A549 (cell line): ENCODE results near the gene MPND. TPM values are rescaled to one million over a fixed set of nuclear protein-coding genes. Genes with fewer than 3 reads are reported as not detected.
A peak's percentile ranks its signal among the peaks of the same experiment; 100 is the strongest.

Experiments
- ATAC-seq, 2 experiments: fragments of 200-7000 bp in 1 of 2; fragments of >200 bp in 1 of 2; cut with Nextera tagmentation in 1 of 2; cut with Tn5 transposase in 1 of 2; 3 replicates each; pipeline versions ENCODE4 v1.8.0 to v1.9.1; 2018 to 2020; ENCODE audit warnings: mild to moderate bottlenecking in 1 of 2, moderate library complexity in 1 of 2
- CTCF ChIA-PET: fragments of 300-600 bp; sonication (Branson Sonifier 250); formaldehyde crosslinking; extraction: SDS; loops from one replicate; lab custom pipeline; 2021; ENCODE audit warnings: antibody characterized with exemption, inconsistent platforms; lab: Yijun Ruan, JAX
- POLR2A ChIA-PET: fragments of 350-600 bp; formaldehyde crosslinking; extraction: SDS; loops from one replicate; lab custom pipeline; 2021; ENCODE audit warnings: antibody characterized with exemption, inconsistent platforms; lab: Yijun Ruan, JAX
- DNase-seq, 2 experiments: peaks; one replicate each; pipeline versions ENCODE4 v3.0.0 to v3.0.0-alpha.2; 2011 to 2016; ENCODE audit warnings: low read depth in 1 of 2, low spot score in 1 of 2
- FAIRE-seq: peaks from 2 replicates; lab custom pipeline; 2011; peaks lifted over from hg19 to GRCh38; lab: Jason Lieb, UNC
- H3K27ac ChIP-seq, 2 experiments: fragments of >200 bp; sonication (Bioruptor Twin); formaldehyde crosslinking; 3 replicates each; pipeline ENCODE4 v1.5.1; 2016 to 2017
- H3K4me1 ChIP-seq: fragments of >200 bp; sonication (Bioruptor Twin); formaldehyde crosslinking; 3 replicates; pipeline ENCODE4 v1.6.1; 2016
- H3K4me2 ChIP-seq: fragments of >200 bp; sonication (Bioruptor Twin); formaldehyde crosslinking; 3 replicates; pipeline ENCODE4 v1.6.1; 2016
- H3K4me3 ChIP-seq: fragments of >200 bp; sonication (Bioruptor Twin); formaldehyde crosslinking; 3 replicates; pipeline ENCODE4 v1.5.1; 2016
- H3K9me3 ChIP-seq: fragments of >200 bp; sonication (Bioruptor Twin); formaldehyde crosslinking; 3 replicates; pipeline ENCODE4 v1.6.1; 2016
- CBX2 ChIP-seq: fragments of 200-600 bp; sonication (generic); IDR thresholded peaks from 2 replicates; pipeline ENCODE4 v1.6.1; 2016; ENCODE audit warnings: low read depth, mild to moderate bottlenecking, borderline replicate concordance
- CHD2 ChIP-seq: fragments of 150-350 bp; IDR thresholded peaks from 2 replicates; pipeline ENCODE4 v1.6.1; 2014; ENCODE audit warnings: low read length; ENCODE audit not compliant: partially characterized antibody
- EP300 ChIP-seq, 2 experiments: fragments of >200 bp; sonication (Bioruptor Twin); formaldehyde crosslinking; IDR thresholded peaks; 2 replicates in 1 of 2; 3 replicates in 1 of 2; pipeline ENCODE4 v1.6.1; 2016 to 2017
- ESRRA ChIP-seq: fragments of 150-350 bp; IDR thresholded peaks from 2 replicates; pipeline ENCODE4 v1.6.1; 2014; ENCODE audit warnings: mild to moderate bottlenecking, low read length, borderline replicate concordance
- FOSB ChIP-seq: fragments of 250-450 bp; sonication (Bioruptor Pico); IDR thresholded peaks from 2 replicates; pipeline ENCODE4 v1.5.0; 2020; ENCODE audit warnings: mild to moderate bottlenecking, moderate library complexity
- HEYL ChIP-seq: fragments of 250-450 bp; sonication (Bioruptor Pico); IDR thresholded peaks from 2 replicates; pipeline ENCODE4 v1.8.0; 2021; ENCODE audit warnings: mild to moderate bottlenecking, moderate library complexity
- HMGXB4 ChIP-seq: fragments of 250-450 bp; sonication (Bioruptor Pico); IDR thresholded peaks from 2 replicates; pipeline ENCODE4 v1.5.0; 2021; ENCODE audit warnings: mild to moderate bottlenecking, moderate library complexity, borderline replicate concordance
- HOXB5 ChIP-seq: fragments of 250-450 bp; sonication (Bioruptor Pico); IDR thresholded peaks from 2 replicates; pipeline ENCODE4 v1.5.0; 2020; ENCODE audit warnings: mild to moderate bottlenecking, moderate library complexity
- KDM1A ChIP-seq: fragments of 200-600 bp; sonication (generic); IDR thresholded peaks from 2 replicates; pipeline ENCODE4 v1.6.1; 2016; ENCODE audit warnings: low read depth, mild to moderate bottlenecking
- MAX ChIP-seq: IDR thresholded peaks from 2 replicates; pipeline ENCODE4 v1.6.1; 2012
- MYC ChIP-seq: IDR thresholded peaks from 2 replicates; pipeline ENCODE4 v1.6.1; 2012; ENCODE audit warnings: mild to moderate bottlenecking, inconsistent platforms, low read length, improper control_type of control experiment, borderline replicate concordance
- NFE2L2 ChIP-seq: fragments of 150-350 bp; conservative IDR thresholded peaks from 2 replicates; pipeline ENCODE4 v1.6.1; 2014; ENCODE audit warnings: low read length
- PHF8 ChIP-seq: fragments of 200-600 bp; sonication (generic); IDR thresholded peaks from 2 replicates; pipeline ENCODE4 v1.6.1; 2016; ENCODE audit warnings: low read depth, mild to moderate bottlenecking, antibody characterized with exemption, moderate library complexity, borderline replicate concordance
- POLR2A ChIP-seq: IDR thresholded peaks from 2 replicates; pipeline ENCODE4 v1.6.1; 2012; ENCODE audit warnings: mild to moderate bottlenecking, low read length
- POLR2AphosphoS2 ChIP-seq: conservative IDR thresholded peaks from 2 replicates; pipeline ENCODE4 v1.6.1; 2012; ENCODE audit warnings: low read length, improper control_type of control experiment, inconsistent platforms
- RAD21 ChIP-seq, 2 experiments: fragments of >200 bp in 1 of 2; sonication (Bioruptor Twin) in 1 of 2; formaldehyde crosslinking in 1 of 2; IDR thresholded peaks in 1 of 2; conservative IDR thresholded peaks in 1 of 2; 2 replicates in 1 of 2; 3 replicates in 1 of 2; pipeline ENCODE4 v1.6.1; 2012 to 2018; ENCODE audit warnings: inconsistent platforms in 1 of 2
- RARB ChIP-seq: fragments of 250-450 bp; sonication (Bioruptor Pico); IDR thresholded peaks from 2 replicates; pipeline ENCODE4 v1.8.0; 2021; ENCODE audit warnings: mild to moderate bottlenecking, moderate library complexity
- WGBS: methylation state at CpG from one replicate; pipeline ENCODE4 v1.1.6; 2017; ENCODE audit errors: missing lambda C conversion rate; 5-methylcytosine and 5-hydroxymethylcytosine counted together
- polyA plus RNA-seq, 4 experiments: library from polyadenylated mRNA; depleted of rRNA in 3 of 4; stranded (reverse); fragments of >200 nt; fragmentation: RNase III in 1 of 4; extraction: RNeasy Plus Mini Kit Qiagen cat#74134 plus additional on column Dnase treatment in 1 of 4; gene quantifications; 2 replicates in 3 of 4; 3 replicates in 1 of 4; pipeline ENCODE4 v1.2.3, GENCODE V29; 2011 to 2017
- TF ChIP-seq, protein P1 (sequence below): fragments of >200 bp; sonication (Bioruptor Twin); formaldehyde crosslinking; IDR thresholded peaks from 3 replicates; pipeline ENCODE4 v1.6.1; 2016
- TF ChIP-seq, protein P2 (sequence below): fragments of >200 bp; sonication (Bioruptor Twin); formaldehyde crosslinking; IDR thresholded peaks from 2 replicates; pipeline ENCODE4 v1.6.1; 2016
- TF ChIP-seq, protein P3 (sequence below): fragments of 150-350 bp; IDR thresholded peaks from 2 replicates; pipeline ENCODE4 v1.6.1; 2014; ENCODE audit warnings: low read depth, mild to moderate bottlenecking, low read length
- TF ChIP-seq, protein P4 (sequence below): IDR thresholded peaks from 2 replicates; pipeline ENCODE4 v1.6.1; 2012; ENCODE audit warnings: low read depth, borderline replicate concordance

MPND gene
- polyA plus RNA-seq, 2 of the 4 experiments (the other 2 are of a cell fraction) = 3.5 to 14.5 TPM

DNA sequence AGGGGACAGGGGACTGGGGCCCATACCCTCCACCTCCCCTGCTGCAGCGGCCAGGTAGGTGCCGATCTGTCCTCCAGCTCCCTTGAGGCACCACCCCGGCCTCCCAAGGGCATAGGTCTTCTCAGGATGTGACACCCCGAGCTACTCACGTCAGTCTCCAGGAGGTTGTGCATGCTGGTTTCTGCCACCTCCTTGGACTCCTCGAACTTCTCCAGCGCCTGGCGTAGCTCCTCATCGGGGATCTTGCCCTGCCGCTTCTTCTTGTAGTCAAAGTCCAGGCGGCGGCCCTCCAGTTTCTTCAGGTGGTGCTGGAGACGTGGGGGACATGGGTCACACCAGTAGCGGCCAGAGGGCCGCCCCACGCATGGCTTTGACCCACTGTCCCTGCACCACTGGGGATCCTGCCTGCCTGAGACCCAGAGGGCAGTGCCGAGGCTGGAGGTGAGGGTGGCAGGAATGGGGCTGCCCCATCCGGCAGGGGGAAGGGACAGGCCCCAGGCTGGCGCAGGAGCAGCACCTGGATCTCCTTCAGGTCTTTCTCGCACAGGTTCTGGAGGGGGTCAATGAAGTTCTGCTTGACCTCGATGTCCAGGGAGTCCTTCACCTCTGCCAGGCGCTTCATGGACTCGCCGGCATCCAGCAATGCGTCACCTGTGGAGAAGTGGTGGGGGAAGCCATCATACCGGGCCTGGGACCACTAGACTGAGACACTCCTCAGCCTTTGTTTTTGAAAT is 20.4 kb downstream of the MPND start:
- DNase-seq (no peak), FAIRE-seq (no peak), ATAC-seq (no peak)
- no peak overlapping the region for H3K4me3 ChIP-seq
- H3K9me3 ChIP-seq = no peaks in the 10 kb centered on the region
- 87% methylated on average over 12 of the region's 26 CpGs for WGBS
- CTCF ChIA-PET = interaction anchor here (1.2 to 6.2 kb wide), 10 partner anchors 8 to 97 kb away, joined by 3 to 51 read pairs (median 8); partner anchors contain the start of genes MPND and SH3GL1
- no peak overlapping the region for H3K4me2 ChIP-seq
- peaks cover 20% of the 10 kb centered on the region for H3K4me1 ChIP-seq
- H3K27ac ChIP-seq = peak overlapping the region in 1 of 2 experiments; percentile 19; a peak in 1 of 6 replicates
- POLR2A ChIA-PET = no interaction called here
- TF ChIP-seq CBX2 = no peak
- TF ChIP-seq FOSB (CRISPR knock-in tag) = no peak
- no peak for TF ChIP-seq MAX
- no peak for TF ChIP-seq MYC
- no peak for TF ChIP-seq CHD2
- no peak for TF ChIP-seq HOXB5
- no peak for TF ChIP-seq ESRRA
- no peak for TF ChIP-seq EP300 (IDR thresholded peaks at IDR 0.05)
- no peak for TF ChIP-seq POLR2AphosphoS2
- TF ChIP-seq, protein P1, sequence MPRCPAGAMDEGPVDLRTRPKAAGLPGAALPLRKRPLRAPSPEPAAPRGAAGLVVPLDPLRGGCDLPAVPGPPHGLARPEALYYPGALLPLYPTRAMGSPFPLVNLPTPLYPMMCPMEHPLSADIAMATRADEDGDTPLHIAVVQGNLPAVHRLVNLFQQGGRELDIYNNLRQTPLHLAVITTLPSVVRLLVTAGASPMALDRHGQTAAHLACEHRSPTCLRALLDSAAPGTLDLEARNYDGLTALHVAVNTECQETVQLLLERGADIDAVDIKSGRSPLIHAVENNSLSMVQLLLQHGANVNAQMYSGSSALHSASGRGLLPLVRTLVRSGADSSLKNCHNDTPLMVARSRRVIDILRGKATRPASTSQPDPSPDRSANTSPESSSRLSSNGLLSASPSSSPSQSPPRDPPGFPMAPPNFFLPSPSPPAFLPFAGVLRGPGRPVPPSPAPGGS = no peak

- Histone ChIP-seq H3K4me2 (no peak overlapping the region), H3K4me1 (peaks cover 28% of the 10 kb centered on the region), H3K4me3 (no peak overlapping the region), H3K27ac (no peak overlapping the region), H3K9me3 (no peaks in the 10 kb centered on the region)
- POLR2A ChIA-PET = no interaction called here
- CTCF ChIA-PET = interaction anchor here (0.8 to 3.0 kb wide), 4 partner anchors 11 to 35 kb away, joined by 3 to 21 read pairs (median 6); partner anchors contain the start of gene SH3GL1
- no CpG with 5 or more reads among the region's 16 CpGs for WGBS
- ATAC-seq = no peak
- no peak for FAIRE-seq
- TF ChIP-seq HEYL (CRISPR knock-in tag) (no peak), POLR2A (no peak), PHF8 (no peak), RARB (no peak)
- no peak for DNase-seq
Observed at GRCh38 chr19:4365341-4365740, 22.0 kb downstream of the MPND start.

DNA sequence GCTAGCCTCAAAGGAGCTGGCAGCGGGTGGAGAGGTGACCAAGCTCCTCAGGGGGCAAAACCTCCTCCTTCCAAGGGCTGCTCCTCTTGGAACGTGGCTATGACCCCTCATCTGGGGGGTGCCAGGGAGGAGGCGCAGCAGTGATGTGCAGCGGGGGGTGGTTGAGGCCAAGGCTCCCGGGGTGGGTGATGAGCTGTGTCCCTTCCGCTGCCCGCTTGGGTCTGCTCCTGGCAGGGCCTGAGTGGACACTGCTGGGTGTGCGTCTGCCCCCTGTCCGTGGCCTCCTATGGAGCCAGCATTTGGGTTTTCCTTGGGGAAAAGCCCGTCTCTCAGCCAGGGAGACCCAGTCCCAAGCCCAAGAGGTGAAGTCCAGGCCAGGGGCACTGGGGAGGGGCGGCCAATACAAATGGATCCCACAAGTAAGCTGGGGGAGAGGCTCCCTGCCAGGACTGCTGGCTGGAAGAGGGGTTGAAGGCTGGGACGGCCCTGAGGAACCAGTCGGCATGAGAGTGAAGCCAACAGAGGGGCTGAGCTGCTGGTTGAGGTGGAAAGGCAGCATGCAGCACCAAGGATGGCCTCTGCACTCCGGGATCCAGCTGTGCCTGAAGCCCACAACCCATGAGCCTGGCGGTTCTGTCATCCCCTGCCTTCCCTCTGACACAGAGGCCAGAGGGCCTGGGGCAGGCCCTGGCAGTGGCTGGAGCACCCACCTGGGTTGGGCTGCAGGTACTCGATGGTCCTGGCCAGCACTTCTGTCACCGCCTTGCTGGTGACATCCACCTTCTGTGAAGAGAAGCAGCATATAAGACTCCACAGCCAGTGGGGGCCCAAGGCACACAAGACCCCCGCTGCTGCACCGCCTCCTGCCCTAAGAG is 22.7 kb downstream of the MPND start:
- TF ChIP-seq NFE2L2 (no peak), KDM1A (no peak), MYC (no peak), HMGXB4 (no peak), HOXB5 (no peak), RAD21 (conservative IDR thresholded peaks at IDR 0.05 in 1 of 2, IDR thresholded peaks at IDR 0.05 in 1 of 2) (no peak)
- TF ChIP-seq, protein P2, sequence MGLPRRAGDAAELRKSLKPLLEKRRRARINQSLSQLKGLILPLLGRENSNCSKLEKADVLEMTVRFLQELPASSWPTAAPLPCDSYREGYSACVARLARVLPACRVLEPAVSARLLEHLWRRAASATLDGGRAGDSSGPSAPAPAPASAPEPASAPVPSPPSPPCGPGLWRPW = no peak
- TF ChIP-seq, protein P3, sequence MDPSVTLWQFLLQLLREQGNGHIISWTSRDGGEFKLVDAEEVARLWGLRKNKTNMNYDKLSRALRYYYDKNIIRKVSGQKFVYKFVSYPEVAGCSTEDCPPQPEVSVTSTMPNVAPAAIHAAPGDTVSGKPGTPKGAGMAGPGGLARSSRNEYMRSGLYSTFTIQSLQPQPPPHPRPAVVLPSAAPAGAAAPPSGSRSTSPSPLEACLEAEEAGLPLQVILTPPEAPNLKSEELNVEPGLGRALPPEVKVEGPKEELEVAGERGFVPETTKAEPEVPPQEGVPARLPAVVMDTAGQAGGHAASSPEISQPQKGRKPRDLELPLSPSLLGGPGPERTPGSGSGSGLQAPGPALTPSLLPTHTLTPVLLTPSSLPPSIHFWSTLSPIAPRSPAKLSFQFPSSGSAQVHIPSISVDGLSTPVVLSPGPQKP = no peak
- TF ChIP-seq, protein P4, sequence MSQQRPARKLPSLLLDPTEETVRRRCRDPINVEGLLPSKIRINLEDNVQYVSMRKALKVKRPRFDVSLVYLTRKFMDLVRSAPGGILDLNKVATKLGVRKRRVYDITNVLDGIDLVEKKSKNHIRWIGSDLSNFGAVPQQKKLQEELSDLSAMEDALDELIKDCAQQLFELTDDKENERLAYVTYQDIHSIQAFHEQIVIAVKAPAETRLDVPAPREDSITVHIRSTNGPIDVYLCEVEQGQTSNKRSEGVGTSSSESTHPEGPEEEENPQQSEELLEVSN = no peak
- TF ChIP-seq, all 56 proteins: peak for 0
- ATAC-seq (no peak), FAIRE-seq (no peak), DNase-seq (no peak)
- 96% methylated on average over 11 of the region's 19 CpGs for WGBS
- Histone ChIP-seq H3K4me1 (peaks cover 23% of the 10 kb centered on the region), H3K4me2 (no peak overlapping the region), H3K4me3 (no peak overlapping the region), H3K9me3 (no peaks in the 10 kb centered on the region), H3K27ac (no peak overlapping the region)
- POLR2A ChIA-PET = no interaction called here
- CTCF ChIA-PET = interaction anchor here (0.8 to 3.0 kb wide), 5 partner anchors 10 to 34 kb away, joined by 3 to 21 read pairs (median 6); partner anchors contain the start of gene SH3GL1
